Measurements from ENCODE around the gene PRR5. TPM values are rescaled to one million over a fixed set of nuclear protein-coding genes. Genes with fewer than 3 reads are reported as not detected.

Gene PRR5
- total RNA-seq, 4 donors from 2014 or later, result 0.29 to 20.0 (median 10.8) TPM

DNA sequence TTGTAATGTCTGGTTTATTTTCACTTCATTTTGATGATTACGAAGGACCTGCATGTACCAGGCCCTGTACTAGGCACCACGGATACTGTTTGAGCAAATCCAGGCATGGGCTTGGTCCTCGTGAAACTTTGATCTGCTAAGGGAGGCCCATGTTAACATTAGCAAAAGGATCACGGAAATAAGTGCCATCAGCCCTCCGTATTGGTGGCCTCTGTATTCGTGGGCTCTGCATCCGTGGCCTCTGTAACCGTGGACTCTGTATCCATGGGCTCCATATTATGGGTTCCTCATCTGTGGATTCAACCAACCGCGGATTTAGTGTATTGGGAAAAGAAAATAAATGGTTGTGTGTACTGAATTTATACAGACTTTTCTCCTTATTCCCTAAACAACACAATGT, 59.0 kb downstream of the PRR5 start:
- Histone ChIP-seq H3K9me3 (no peaks in the 10 kb centered on the region), H3K4me1 (no peaks in the 10 kb centered on the region), H3K27me3 (no peaks in the 10 kb centered on the region), H3K36me3 (no peaks in the 10 kb centered on the region), H3K4me3 (no peak overlapping the region), H3K27ac (no peak overlapping the region)
- no peak for DNase-seq
- TF ChIP-seq, protein P1, sequence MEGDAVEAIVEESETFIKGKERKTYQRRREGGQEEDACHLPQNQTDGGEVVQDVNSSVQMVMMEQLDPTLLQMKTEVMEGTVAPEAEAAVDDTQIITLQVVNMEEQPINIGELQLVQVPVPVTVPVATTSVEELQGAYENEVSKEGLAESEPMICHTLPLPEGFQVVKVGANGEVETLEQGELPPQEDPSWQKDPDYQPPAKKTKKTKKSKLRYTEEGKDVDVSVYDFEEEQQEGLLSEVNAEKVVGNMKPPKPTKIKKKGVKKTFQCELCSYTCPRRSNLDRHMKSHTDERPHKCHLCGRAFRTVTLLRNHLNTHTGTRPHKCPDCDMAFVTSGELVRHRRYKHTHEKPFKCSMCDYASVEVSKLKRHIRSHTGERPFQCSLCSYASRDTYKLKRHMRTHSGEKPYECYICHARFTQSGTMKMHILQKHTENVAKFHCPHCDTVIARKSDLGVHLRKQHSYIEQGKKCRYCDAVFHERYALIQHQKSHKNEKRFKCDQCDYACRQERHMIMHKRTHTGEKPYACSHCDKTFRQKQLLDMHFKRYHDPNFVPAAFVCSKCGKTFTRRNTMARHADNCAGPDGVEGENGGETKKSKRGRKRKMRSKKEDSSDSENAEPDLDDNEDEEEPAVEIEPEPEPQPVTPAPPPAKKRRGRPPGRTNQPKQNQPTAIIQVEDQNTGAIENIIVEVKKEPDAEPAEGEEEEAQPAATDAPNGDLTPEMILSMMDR (IDR thresholded peaks at IDR 0.05), result no peak
- no peak for TF ChIP-seq POLR2A (IDR thresholded peaks at IDR 0.05)
- intact Hi-C loops (cut with DNase I; ENCODE audit: low total_unique reads), result no loop called here

DNA sequence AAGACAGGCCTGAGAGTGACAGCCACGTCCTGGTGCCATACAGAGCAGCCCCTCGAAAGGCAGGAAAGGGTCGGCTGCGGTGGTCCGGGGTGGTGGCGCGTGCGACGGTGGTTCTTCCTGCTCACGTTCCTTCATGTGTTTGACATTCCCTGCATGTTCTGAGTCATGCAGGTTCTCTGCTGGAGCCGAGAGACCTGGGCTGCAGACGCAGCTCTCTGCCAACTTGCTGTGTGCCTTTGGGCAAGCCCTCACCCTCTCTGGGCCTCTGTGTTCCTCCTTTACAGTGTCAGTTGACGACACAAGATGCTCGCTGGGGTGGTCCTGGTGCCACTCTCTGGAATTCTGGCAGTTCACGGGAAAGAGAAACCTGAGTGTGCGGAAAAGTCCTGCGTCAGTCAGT, 62.4 kb downstream of the PRR5 start:
- DNase-seq, result no peak
- TF ChIP-seq POLR2A (IDR thresholded peaks at IDR 0.05), result no peak
- TF ChIP-seq, protein P1 (IDR thresholded peaks at IDR 0.05), result no peak
- Histone ChIP-seq H3K4me3 (no peak overlapping the region), H3K36me3 (no peaks in the 10 kb centered on the region), H3K27me3 (no peaks in the 10 kb centered on the region), H3K4me1 (no peaks in the 10 kb centered on the region), H3K9me3 (no peaks in the 10 kb centered on the region), H3K27ac (no peak overlapping the region)
- intact Hi-C loops (cut with DNase I; ENCODE audit: low total_unique reads), result no loop called here

DNA sequence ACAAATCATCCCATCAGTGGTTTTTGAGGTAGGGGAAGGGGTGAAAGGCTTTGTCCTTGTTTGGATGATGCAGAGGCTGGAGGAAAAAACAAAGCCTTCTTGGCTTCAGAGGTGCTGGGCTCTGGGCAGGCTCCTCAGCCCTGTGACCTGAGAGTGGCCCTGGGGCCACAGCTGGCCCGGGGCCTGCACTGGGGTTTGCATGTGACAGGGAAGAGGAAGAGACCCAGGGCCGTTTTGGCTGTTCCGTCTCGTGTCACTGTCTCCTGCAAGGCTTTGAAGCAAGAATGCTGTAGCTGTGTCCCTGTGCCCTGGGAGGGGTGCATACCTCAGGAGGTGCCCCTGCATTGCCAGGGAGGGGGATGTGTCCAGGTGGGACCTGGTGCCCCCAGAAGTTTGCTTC, 63.0 kb downstream of the PRR5 start:
- no peak overlapping the region for H3K27ac ChIP-seq
- intact Hi-C loops (cut with DNase I; ENCODE audit: low total_unique reads), result no loop called here

DNA sequence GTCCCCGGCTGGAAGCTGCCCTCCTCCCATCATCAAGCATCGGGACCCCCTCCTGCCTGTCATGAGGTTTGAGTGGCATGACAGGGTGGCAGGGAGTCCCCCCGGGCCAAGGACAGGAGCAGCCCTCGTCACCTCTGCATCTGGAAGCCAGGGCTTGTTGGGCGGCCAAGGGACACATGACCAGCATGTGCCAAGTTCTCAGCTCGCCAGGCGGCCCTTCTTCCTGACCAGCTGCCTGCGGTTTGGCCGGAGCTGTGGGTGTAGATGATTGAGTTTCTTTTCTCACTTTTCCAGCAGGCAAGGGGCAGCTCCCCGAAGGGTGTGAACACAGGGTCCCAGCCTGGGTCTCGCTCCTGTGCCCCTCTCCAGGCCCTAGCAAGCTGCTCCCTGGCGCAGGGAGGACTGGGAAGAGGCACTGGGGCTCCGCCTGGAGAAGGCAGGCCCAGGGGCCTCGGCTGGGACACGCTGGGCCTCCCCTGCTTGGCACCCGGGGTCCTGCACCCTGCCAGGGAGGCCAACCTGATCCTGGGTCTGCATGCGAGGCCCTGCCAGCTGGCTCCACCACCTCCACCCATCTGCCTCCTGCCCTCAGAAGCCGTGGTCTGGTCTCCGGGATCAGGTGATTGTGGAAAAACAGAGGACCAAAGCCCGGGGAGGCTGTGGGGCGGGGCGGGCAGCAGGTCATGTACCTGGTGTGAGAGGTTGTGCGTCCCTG, 63.7 kb downstream of the PRR5 start:
- Histone ChIP-seq H3K4me3 (no peak overlapping the region), H3K9me3 (no peaks in the 10 kb centered on the region), H3K27me3 (no peaks in the 10 kb centered on the region), H3K36me3 (no peaks in the 10 kb centered on the region), H3K4me1 (no peaks in the 10 kb centered on the region), H3K27ac (no peak overlapping the region)
- intact Hi-C loops (cut with DNase I; ENCODE audit: low total_unique reads), result no loop called here
- TF ChIP-seq, protein P1 (IDR thresholded peaks at IDR 0.05), result no peak
- no peak for TF ChIP-seq POLR2A (IDR thresholded peaks at IDR 0.05)
- DNase-seq, result no peak

More for the DNA sequence above, 63.0 kb downstream of the PRR5 start:
- Histone ChIP-seq H3K4me1 (no peaks in the 10 kb centered on the region), H3K9me3 (no peaks in the 10 kb centered on the region), H3K27me3 (no peaks in the 10 kb centered on the region), H3K36me3 (no peaks in the 10 kb centered on the region), H3K4me3 (no peak overlapping the region)
- TF ChIP-seq, protein P1 (IDR thresholded peaks at IDR 0.05), result no peak
- no peak for TF ChIP-seq POLR2A (IDR thresholded peaks at IDR 0.05)
- no peak for DNase-seq

DNA sequence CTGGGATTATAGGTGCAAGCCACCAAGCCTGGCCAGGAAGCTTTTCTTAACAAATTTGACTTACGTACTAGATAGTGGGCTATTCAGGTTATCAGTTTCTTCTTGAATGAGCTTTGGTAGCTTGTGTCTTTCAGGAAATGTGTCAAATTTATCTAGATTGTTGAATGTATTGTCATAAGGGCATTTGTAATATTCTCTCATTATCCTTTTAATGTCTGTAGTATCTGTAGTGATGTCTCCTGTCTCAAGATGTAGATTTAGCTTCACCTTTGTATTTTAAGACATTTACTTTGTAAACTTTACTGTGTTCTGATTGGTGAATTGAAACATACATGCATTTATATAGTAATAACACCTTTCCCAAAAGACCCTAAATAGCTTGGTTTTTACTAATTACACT, 71.1 kb downstream of the PRR5 start:
- no peak for TF ChIP-seq POLR2A (IDR thresholded peaks at IDR 0.05)
- TF ChIP-seq, protein P1 (IDR thresholded peaks at IDR 0.05), result no peak
- intact Hi-C loops (cut with DNase I; ENCODE audit: low total_unique reads), result no loop called here
- H3K27me3 ChIP-seq, result no peaks in the 10 kb centered on the region
- H3K9me3 ChIP-seq, result no peaks in the 10 kb centered on the region
- H3K27ac ChIP-seq, result no peak overlapping the region
- no peak overlapping the region for H3K4me3 ChIP-seq
- H3K4me1 ChIP-seq, result no peaks in the 10 kb centered on the region
- DNase-seq, result no peak
- no peaks in the 10 kb centered on the region for H3K36me3 ChIP-seq
